Measurements from ENCODE around the gene RALGPS2. TPM values are rescaled to one million over a fixed set of nuclear protein-coding genes. Genes with fewer than 3 reads are reported as not detected.

RALGPS2 gene
- total RNA-seq, 1 donor from 2014 or later: 78.7 TPM

DNA sequence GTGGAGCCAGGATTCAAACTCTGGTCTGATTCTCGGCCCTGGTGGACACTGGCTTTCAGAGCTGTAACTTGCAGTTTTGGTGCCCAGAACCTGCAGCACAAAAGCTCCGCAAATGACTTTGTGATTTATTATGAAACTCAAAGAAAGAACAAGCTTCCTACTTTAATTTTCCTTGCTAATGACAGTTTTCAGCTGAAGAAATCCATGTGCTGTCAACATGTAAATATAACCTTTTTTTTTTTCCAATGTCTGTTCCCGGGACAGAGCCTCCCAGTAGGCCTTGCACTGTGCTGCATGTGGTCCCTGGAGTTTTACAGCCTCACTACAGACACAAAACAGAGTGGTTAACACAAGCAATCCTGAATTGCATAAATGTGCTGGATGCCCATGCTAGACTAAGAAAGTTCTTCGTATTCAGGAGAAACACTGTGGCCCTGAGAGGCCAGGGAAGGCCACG is 208.1 kb downstream of the RALGPS2 start:
- H3K36me3 Mint-ChIP-seq: no peaks in the 10 kb centered on the region
- peaks cover 45% of the 10 kb centered on the region for H3K4me1 Mint-ChIP-seq
- Histone ChIP-seq H2AFZ (replicated peaks) (no peak overlapping the region), H3F3A (ENCODE audit: low read depth) (peaks cover 11% of the 10 kb centered on the region), H3K27ac (no peak overlapping the region), H3K79me2 (ENCODE audit: low read depth) (no peaks in the 10 kb centered on the region), H3K4me2 (no peak overlapping the region), H3K4me1 (peaks cover 29% of the 10 kb centered on the region), H3K9me3 (ENCODE audit: low read depth) (no peaks in the 10 kb centered on the region), H3K36me3 (no peaks in the 10 kb centered on the region), H3K27me3 (no peaks in the 10 kb centered on the region), H4K20me1 (ENCODE audit: low read depth) (no peaks in the 10 kb centered on the region), H3K9ac (no peak overlapping the region), H3K4me3 (no peak overlapping the region)
- H3K9me3 Mint-ChIP-seq: no peaks in the 10 kb centered on the region
- no peak for TF ChIP-seq EZH2phosphoT487 (IDR thresholded peaks at IDR 0.05)
- DNase-seq (ENCODE audit: low spot score): no peak
- no peak overlapping the region for H3K4me3 Mint-ChIP-seq
- peaks cover 3% of the 10 kb centered on the region for H3K27me3 Mint-ChIP-seq (ENCODE audit: insufficient read depth, low read depth)
- H3K27ac Mint-ChIP-seq: no peak overlapping the region

- Histone ChIP-seq H3F3A (ENCODE audit: low read depth) (peaks cover 4% of the 10 kb centered on the region), H3K27me3 (no peaks in the 10 kb centered on the region), H4K20me1 (ENCODE audit: low read depth) (no peaks in the 10 kb centered on the region), H3K4me3 (no peak overlapping the region), H3K9ac (no peak overlapping the region), H3K9me3 (ENCODE audit: low read depth) (no peaks in the 10 kb centered on the region), H3K4me1 (peaks cover 23% of the 10 kb centered on the region), H2AFZ (replicated peaks) (no peak overlapping the region), H3K79me2 (ENCODE audit: low read depth) (no peaks in the 10 kb centered on the region), H3K4me2 (no peak overlapping the region), H3K27ac (no peak overlapping the region), H3K36me3 (no peaks in the 10 kb centered on the region)
- TF ChIP-seq CTCF (IDR thresholded peaks at IDR 0.05) (no peak), EZH2phosphoT487 (IDR thresholded peaks at IDR 0.05) (no peak)
- H3K4me1 Mint-ChIP-seq: peaks cover 43% of the 10 kb centered on the region
- H3K27ac Mint-ChIP-seq: no peak overlapping the region
- no peaks in the 10 kb centered on the region for H3K9me3 Mint-ChIP-seq
- no peak overlapping the region for H3K4me3 Mint-ChIP-seq
- DNase-seq (ENCODE audit: low spot score): no peak
- H3K36me3 Mint-ChIP-seq: no peaks in the 10 kb centered on the region
- H3K27me3 Mint-ChIP-seq (ENCODE audit: insufficient read depth, low read depth): peaks cover 5% of the 10 kb centered on the region
Measured at GRCh38 chr1:178933709-178934490, 208.9 kb downstream of the RALGPS2 start.

- peaks cover 5% of the 10 kb centered on the region for H3K27me3 Mint-ChIP-seq (ENCODE audit: insufficient read depth, low read depth)
- Histone ChIP-seq H3F3A (ENCODE audit: low read depth) (no peaks in the 10 kb centered on the region), H3K9me3 (ENCODE audit: low read depth) (no peaks in the 10 kb centered on the region), H4K20me1 (ENCODE audit: low read depth) (no peaks in the 10 kb centered on the region), H2AFZ (replicated peaks) (no peak overlapping the region), H3K27ac (no peak overlapping the region), H3K36me3 (no peaks in the 10 kb centered on the region), H3K79me2 (ENCODE audit: low read depth) (no peaks in the 10 kb centered on the region), H3K4me1 (peaks cover 17% of the 10 kb centered on the region), H3K4me3 (no peak overlapping the region), H3K4me2 (no peak overlapping the region), H3K27me3 (no peaks in the 10 kb centered on the region), H3K9ac (no peak overlapping the region)
- H3K4me1 Mint-ChIP-seq: peaks cover 41% of the 10 kb centered on the region
- no peak for DNase-seq (ENCODE audit: low spot score)
- H3K36me3 Mint-ChIP-seq: no peaks in the 10 kb centered on the region
- no peak overlapping the region for H3K27ac Mint-ChIP-seq
- H3K4me3 Mint-ChIP-seq: no peak overlapping the region
- TF ChIP-seq EZH2phosphoT487 (IDR thresholded peaks at IDR 0.05) (no peak), EZH2 (IDR thresholded peaks at IDR 0.05) (no peak), CTCF (IDR thresholded peaks at IDR 0.05) (no peak)
- H3K9me3 Mint-ChIP-seq: no peaks in the 10 kb centered on the region
Measured at GRCh38 chr1:178934546-178934945, 209.5 kb downstream of the RALGPS2 start.

DNA sequence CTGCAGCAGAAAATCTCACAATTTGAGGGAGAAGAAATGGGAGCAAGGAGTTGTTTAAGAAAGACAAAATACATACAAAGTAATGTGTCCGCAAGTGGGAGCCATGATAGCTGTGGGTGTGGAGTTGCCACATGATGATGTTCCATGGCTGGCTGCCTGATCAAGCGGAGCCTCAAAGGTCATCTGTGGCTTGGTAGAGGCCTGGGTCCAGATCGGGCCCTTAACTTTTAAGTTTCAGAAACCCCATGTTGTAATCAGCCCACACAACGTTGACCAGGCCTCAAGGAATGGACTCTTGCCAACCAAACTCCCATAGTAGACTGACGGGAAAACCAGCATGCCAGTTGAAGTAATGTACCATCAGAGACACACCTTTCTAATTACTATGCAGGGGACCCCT is 210.6 kb downstream of the RALGPS2 start:
- Histone ChIP-seq H3K27me3 (no peaks in the 10 kb centered on the region), H3K4me2 (no peak overlapping the region), H2AFZ (replicated peaks) (no peak overlapping the region), H3K36me3 (no peaks in the 10 kb centered on the region), H3K9ac (no peak overlapping the region), H3K9me3 (ENCODE audit: low read depth) (no peaks in the 10 kb centered on the region), H3K27ac (no peak overlapping the region), H3K79me2 (ENCODE audit: low read depth) (no peaks in the 10 kb centered on the region), H3F3A (ENCODE audit: low read depth) (no peaks in the 10 kb centered on the region), H3K4me1 (peaks cover 15% of the 10 kb centered on the region), H4K20me1 (ENCODE audit: low read depth) (no peaks in the 10 kb centered on the region), H3K4me3 (no peak overlapping the region)
- Mint-ChIP-seq H3K27me3 (ENCODE audit: insufficient read depth, low read depth) (peaks cover 6% of the 10 kb centered on the region), H3K27ac (no peak overlapping the region), H3K4me3 (no peak overlapping the region), H3K9me3 (no peaks in the 10 kb centered on the region), H3K36me3 (no peaks in the 10 kb centered on the region), H3K4me1 (peaks cover 37% of the 10 kb centered on the region)
- DNase-seq (ENCODE audit: low spot score): no peak
- TF ChIP-seq EZH2phosphoT487 (IDR thresholded peaks at IDR 0.05) (no peak), EZH2 (IDR thresholded peaks at IDR 0.05) (no peak), CTCF (IDR thresholded peaks at IDR 0.05) (no peak)

Measured in neural progenitor cell (in vitro differentiated cells).